Measurements from ENCODE around the gene EEF1E1. TPM values are rescaled to one million over a fixed set of nuclear protein-coding genes. Genes with fewer than 3 reads are reported as not detected.

EEF1E1 gene
- total and polyA plus RNA-seq, 4 donors: 12.9 to 30.6 (median 18.3) TPM

DNA sequence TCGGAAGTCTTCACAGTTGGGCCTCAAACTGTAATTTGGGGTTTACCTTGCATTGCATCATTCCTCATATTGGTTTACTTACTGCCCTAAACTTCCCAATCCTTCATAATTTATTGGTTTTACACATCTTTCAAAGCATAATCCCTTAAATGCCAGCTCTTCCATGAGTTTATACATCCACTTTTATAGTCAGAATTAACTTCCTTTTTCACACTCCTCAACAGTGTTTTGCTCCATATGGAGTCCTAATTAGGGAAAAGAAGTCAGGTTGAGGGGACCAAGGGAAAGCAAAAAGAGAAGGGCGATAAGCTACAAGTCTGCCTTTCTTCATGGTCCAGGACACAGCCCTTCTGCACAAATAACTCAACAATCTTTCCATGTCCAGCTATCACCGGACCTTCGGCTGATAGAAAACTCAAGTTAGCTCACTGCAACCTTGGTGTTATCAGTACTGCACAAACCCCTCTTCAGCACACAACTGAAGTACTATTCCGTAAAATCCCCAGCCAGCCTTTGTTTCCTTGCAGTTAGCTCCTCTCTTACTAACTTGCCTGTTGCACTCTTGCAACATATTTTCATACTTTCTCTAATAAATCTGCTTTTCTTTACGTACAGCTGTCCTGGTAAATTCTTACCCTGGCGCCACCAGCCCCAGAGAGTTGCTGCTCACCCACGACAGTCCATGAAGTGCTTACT lies 2.0 kb downstream of the EEF1E1 start:
- Histone ChIP-seq H3K27me3 (ENCODE audit: control insufficient read depth in 4 of 4, insufficient read depth in 4 of 4, low read length in 3 of 4) (no peaks in the 10 kb centered on the region), H3K27ac (ENCODE audit: low read depth in 1 of 2, low read length in 2 of 2) (no peak overlapping the region), H3K4me1 (ENCODE audit: control insufficient read depth in 4 of 4, insufficient read depth in 4 of 4, low read length in 3 of 4) (peaks cover 2 to 9% (median 7%) of the 10 kb centered on the region in 4 donors), H3K4me3 (ENCODE audit: low read depth in 1 of 3, low read length in 3 of 3) (no peak overlapping the region), H3K9ac (ENCODE audit: low read depth in 1 of 2, low read length in 2 of 2) (no peak overlapping the region), H3K9me3 (ENCODE audit: control insufficient read depth in 4 of 4, low read length in 3 of 4) (no peaks in the 10 kb centered on the region), H3K36me3 (ENCODE audit: control insufficient read depth in 4 of 4, insufficient read depth in 3 of 4, low read depth in 1 of 4, low read length in 3 of 4) (peaks cover 4 to 18% (median 8%) of the 10 kb centered on the region in 4 donors)
- no peak for TF ChIP-seq SP1 (IDR thresholded peaks at IDR 0.05)
- TF ChIP-seq, protein P1, sequence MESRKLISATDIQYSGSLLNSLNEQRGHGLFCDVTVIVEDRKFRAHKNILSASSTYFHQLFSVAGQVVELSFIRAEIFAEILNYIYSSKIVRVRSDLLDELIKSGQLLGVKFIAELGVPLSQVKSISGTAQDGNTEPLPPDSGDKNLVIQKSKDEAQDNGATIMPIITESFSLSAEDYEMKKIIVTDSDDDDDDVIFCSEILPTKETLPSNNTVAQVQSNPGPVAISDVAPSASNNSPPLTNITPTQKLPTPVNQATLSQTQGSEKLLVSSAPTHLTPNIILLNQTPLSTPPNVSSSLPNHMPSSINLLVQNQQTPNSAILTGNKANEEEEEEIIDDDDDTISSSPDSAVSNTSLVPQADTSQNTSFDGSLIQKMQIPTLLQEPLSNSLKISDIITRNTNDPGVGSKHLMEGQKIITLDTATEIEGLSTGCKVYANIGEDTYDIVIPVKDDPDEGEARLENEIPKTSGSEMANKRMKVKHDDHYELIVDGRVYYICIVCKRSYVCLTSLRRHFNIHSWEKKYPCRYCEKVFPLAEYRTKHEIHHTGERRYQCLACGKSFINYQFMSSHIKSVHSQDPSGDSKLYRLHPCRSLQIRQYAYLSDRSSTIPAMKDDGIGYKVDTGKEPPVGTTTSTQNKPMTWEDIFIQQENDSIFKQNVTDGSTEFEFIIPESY (IDR thresholded peaks at IDR 0.05): no peak
- no peak for TF ChIP-seq HNF4G (IDR thresholded peaks at IDR 0.05)
- TF ChIP-seq GABPA (IDR thresholded peaks at IDR 0.05 in 1 of 2, conservative IDR thresholded peaks at IDR 0.05 in 1 of 2): no peak
- no peak for TF ChIP-seq TAF1 (conservative IDR thresholded peaks at IDR 0.05)
- no peak for TF ChIP-seq NR2F2 (IDR thresholded peaks at IDR 0.05)
- TF ChIP-seq FOXA1 (IDR thresholded peaks at IDR 0.05): no peak
- no peak for TF ChIP-seq JUND (IDR thresholded peaks at IDR 0.05)
- TF ChIP-seq, protein P2, sequence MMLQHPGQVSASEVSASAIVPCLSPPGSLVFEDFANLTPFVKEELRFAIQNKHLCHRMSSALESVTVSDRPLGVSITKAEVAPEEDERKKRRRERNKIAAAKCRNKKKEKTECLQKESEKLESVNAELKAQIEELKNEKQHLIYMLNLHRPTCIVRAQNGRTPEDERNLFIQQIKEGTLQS (IDR thresholded peaks at IDR 0.05): no peak
- TF ChIP-seq YY1 (IDR thresholded peaks at IDR 0.05): no peak
- TF ChIP-seq, protein P3, sequence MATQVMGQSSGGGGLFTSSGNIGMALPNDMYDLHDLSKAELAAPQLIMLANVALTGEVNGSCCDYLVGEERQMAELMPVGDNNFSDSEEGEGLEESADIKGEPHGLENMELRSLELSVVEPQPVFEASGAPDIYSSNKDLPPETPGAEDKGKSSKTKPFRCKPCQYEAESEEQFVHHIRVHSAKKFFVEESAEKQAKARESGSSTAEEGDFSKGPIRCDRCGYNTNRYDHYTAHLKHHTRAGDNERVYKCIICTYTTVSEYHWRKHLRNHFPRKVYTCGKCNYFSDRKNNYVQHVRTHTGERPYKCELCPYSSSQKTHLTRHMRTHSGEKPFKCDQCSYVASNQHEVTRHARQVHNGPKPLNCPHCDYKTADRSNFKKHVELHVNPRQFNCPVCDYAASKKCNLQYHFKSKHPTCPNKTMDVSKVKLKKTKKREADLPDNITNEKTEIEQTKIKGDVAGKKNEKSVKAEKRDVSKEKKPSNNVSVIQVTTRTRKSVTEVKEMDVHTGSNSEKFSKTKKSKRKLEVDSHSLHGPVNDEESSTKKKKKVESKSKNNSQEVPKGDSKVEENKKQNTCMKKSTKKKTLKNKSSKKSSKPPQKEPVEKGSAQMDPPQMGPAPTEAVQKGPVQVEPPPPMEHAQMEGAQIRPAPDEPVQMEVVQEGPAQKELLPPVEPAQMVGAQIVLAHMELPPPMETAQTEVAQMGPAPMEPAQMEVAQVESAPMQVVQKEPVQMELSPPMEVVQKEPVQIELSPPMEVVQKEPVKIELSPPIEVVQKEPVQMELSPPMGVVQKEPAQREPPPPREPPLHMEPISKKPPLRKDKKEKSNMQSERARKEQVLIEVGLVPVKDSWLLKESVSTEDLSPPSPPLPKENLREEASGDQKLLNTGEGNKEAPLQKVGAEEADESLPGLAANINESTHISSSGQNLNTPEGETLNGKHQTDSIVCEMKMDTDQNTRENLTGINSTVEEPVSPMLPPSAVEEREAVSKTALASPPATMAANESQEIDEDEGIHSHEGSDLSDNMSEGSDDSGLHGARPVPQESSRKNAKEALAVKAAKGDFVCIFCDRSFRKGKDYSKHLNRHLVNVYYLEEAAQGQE (IDR thresholded peaks at IDR 0.05): no peak
- TF ChIP-seq FOXA2 (IDR thresholded peaks at IDR 0.05): no peak
- no peak for TF ChIP-seq RXRA (IDR thresholded peaks at IDR 0.05)
- no peak for TF ChIP-seq HNF4A (conservative IDR thresholded peaks at IDR 0.05)
- TF ChIP-seq RAD21 (IDR thresholded peaks at IDR 0.05): no peak
- TF ChIP-seq, protein P4, sequence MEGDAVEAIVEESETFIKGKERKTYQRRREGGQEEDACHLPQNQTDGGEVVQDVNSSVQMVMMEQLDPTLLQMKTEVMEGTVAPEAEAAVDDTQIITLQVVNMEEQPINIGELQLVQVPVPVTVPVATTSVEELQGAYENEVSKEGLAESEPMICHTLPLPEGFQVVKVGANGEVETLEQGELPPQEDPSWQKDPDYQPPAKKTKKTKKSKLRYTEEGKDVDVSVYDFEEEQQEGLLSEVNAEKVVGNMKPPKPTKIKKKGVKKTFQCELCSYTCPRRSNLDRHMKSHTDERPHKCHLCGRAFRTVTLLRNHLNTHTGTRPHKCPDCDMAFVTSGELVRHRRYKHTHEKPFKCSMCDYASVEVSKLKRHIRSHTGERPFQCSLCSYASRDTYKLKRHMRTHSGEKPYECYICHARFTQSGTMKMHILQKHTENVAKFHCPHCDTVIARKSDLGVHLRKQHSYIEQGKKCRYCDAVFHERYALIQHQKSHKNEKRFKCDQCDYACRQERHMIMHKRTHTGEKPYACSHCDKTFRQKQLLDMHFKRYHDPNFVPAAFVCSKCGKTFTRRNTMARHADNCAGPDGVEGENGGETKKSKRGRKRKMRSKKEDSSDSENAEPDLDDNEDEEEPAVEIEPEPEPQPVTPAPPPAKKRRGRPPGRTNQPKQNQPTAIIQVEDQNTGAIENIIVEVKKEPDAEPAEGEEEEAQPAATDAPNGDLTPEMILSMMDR (IDR thresholded peaks at IDR 0.05; ENCODE audit: low read depth, low read length, missing input control): no peak
- TF ChIP-seq, protein P5, sequence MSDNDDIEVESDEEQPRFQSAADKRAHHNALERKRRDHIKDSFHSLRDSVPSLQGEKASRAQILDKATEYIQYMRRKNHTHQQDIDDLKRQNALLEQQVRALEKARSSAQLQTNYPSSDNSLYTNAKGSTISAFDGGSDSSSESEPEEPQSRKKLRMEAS (IDR thresholded peaks at IDR 0.05): no peak
- no peak for DNase-seq (ENCODE audit: low spot score)
- 92% methylated on average over 8 of the region's 8 CpGs for WGBS

Measured in liver (tissue), 9 donors.